Mesenchymal stem cell (in vitro differentiated cells and primary cell): ENCODE data around the gene SNAI3.
A peak's percentile ranks its signal among the peaks of the same experiment; 100 is the strongest.

Experiments
- DNase-seq: peaks from one replicate; pipeline ENCODE4 v3.0.0-alpha.2; 2013
- H2AFZ ChIP-seq: one replicate; pipeline ENCODE4 v1.6.1; 2013; ENCODE audit warnings: low read depth, mild to moderate bottlenecking, control low read depth, inconsistent platforms, low read length, moderate library complexity
- H2AK5ac ChIP-seq: 2 replicates; pipeline ENCODE4 v1.6.1; 2013; ENCODE audit warnings: low read length, moderate library complexity, mild to moderate bottlenecking, inconsistent platforms; ENCODE audit not compliant: severe bottlenecking
- H2BK120ac ChIP-seq: one replicate; pipeline ENCODE4 v1.6.1; 2013; ENCODE audit warnings: low read depth, mild to moderate bottlenecking, inconsistent platforms, low read length, moderate library complexity
- H2BK12ac ChIP-seq, 2 experiments: one replicate each; pipeline ENCODE4 v1.6.1; 2013; ENCODE audit warnings: inconsistent platforms in 2 of 2, low read length in 2 of 2, mild to moderate bottlenecking in 2 of 2, moderate library complexity in 2 of 2, control low read depth in 1 of 2
- H2BK15ac ChIP-seq: one replicate; pipeline ENCODE4 v1.6.1; 2013; ENCODE audit warnings: mild to moderate bottlenecking, low read depth, inconsistent platforms; ENCODE audit not compliant: poor library complexity, severe bottlenecking
- H2BK5ac ChIP-seq: 2 replicates; pipeline ENCODE4 v1.6.1; 2013; ENCODE audit warnings: low read depth, mild to moderate bottlenecking, low read length, control low read depth, inconsistent platforms; ENCODE audit not compliant: poor library complexity, severe bottlenecking
- H3K14ac ChIP-seq, 2 experiments: one replicate each; pipeline ENCODE4 v1.6.1; 2013; ENCODE audit warnings: inconsistent platforms in 2 of 2, low read length in 2 of 2, control low read depth in 1 of 2, mild to moderate bottlenecking in 1 of 2, moderate library complexity in 1 of 2
- H3K18ac ChIP-seq, 2 experiments: one replicate each; pipeline ENCODE4 v1.6.1; 2013; ENCODE audit warnings: inconsistent platforms in 2 of 2, low read length in 2 of 2, control low read depth in 1 of 2, low read depth in 1 of 2, mild to moderate bottlenecking in 1 of 2
- H3K23ac ChIP-seq, 2 experiments: one replicate each; pipeline ENCODE4 v1.6.1; 2013; ENCODE audit warnings: inconsistent platforms in 2 of 2, low read length in 2 of 2, mild to moderate bottlenecking in 2 of 2, moderate library complexity in 2 of 2, control low read depth in 1 of 2
- H3K27ac ChIP-seq: 2 replicates; pipeline ENCODE4 v1.5.1; 2013; ENCODE audit warnings: mild to moderate bottlenecking, moderate library complexity, low read length, control low read depth, inconsistent platforms; ENCODE audit not compliant: poor library complexity, severe bottlenecking
- H3K27me3 ChIP-seq, 2 experiments: 2 replicates each; pipeline versions ENCODE4 v1.6.1 to v1.7.0; 2013; ENCODE audit warnings: low read length in 2 of 2, mild to moderate bottlenecking in 2 of 2, moderate library complexity in 2 of 2, control low read depth in 1 of 2, inconsistent platforms in 1 of 2; ENCODE audit not compliant: control insufficient read depth in 1 of 2, insufficient read depth in 1 of 2
- H3K36me3 ChIP-seq, 2 experiments: 2 replicates each; pipeline versions ENCODE4 v1.6.1 to v1.7.0; 2013; ENCODE audit warnings: low read length in 2 of 2, control low read depth in 1 of 2, inconsistent platforms in 1 of 2, low read depth in 1 of 2, mild to moderate bottlenecking in 1 of 2; ENCODE audit not compliant: insufficient read depth in 2 of 2, control insufficient read depth in 1 of 2
- H3K4ac ChIP-seq, 2 experiments: one replicate each; pipeline ENCODE4 v1.6.1; 2013; ENCODE audit warnings: inconsistent platforms in 2 of 2, low read length in 2 of 2, mild to moderate bottlenecking in 2 of 2, moderate library complexity in 2 of 2, control low read depth in 1 of 2, low read depth in 1 of 2
- H3K4me1 ChIP-seq: 2 replicates; pipeline ENCODE4 v1.6.1; 2013; ENCODE audit warnings: low read depth, low read length, control low read depth; ENCODE audit not compliant: control insufficient read depth, insufficient read depth
- H3K4me2 ChIP-seq: 2 replicates; pipeline ENCODE4 v1.6.1; 2013; ENCODE audit warnings: low read length, mild to moderate bottlenecking, inconsistent platforms; ENCODE audit not compliant: poor library complexity, severe bottlenecking
- H3K4me3 ChIP-seq, 2 experiments: 2 replicates each; pipeline versions ENCODE4 v1.5.1 to v1.7.0; 2013; ENCODE audit warnings: low read length in 2 of 2, mild to moderate bottlenecking in 2 of 2, control low read depth in 1 of 2, low read depth in 1 of 2; ENCODE audit not compliant: insufficient read depth in 1 of 2
- H3K79me1 ChIP-seq: replicated peaks from 2 replicates; pipeline ENCODE4 v1.6.1; 2013; ENCODE audit warnings: mild to moderate bottlenecking, control low read depth, low read length, inconsistent platforms; ENCODE audit not compliant: poor library complexity, severe bottlenecking
- H3K9ac ChIP-seq: 2 replicates; pipeline ENCODE4 v1.7.0; 2013; ENCODE audit warnings: mild to moderate bottlenecking, low read length, moderate library complexity
- H3K9me3 ChIP-seq: 2 replicates; pipeline ENCODE4 v1.7.0; 2013; ENCODE audit warnings: mild to moderate bottlenecking, low read length; ENCODE audit not compliant: control insufficient read depth
- H4K8ac ChIP-seq: one replicate; pipeline ENCODE4 v1.6.1; 2013; ENCODE audit warnings: inconsistent platforms, mild to moderate bottlenecking, low read length, moderate library complexity
- H4K91ac ChIP-seq: one replicate; pipeline ENCODE4 v1.6.1; 2013; ENCODE audit warnings: mild to moderate bottlenecking, low read length, inconsistent platforms
- WGBS: methylation state at CpG from one replicate; pipeline ENCODE4 v1.1.7; 2013; ENCODE audit warnings: mixed read lengths; 5-methylcytosine and 5-hydroxymethylcytosine counted together

The SNAI3 gene

GRCh38 chr16:88691129-88691813 is 5.0 kb upstream of the SNAI3 start:
- Histone ChIP-seq H2BK5ac (no peak overlapping the region), H4K8ac (no peak overlapping the region), H3K27ac (no peak overlapping the region), H4K91ac (peak overlapping the region; percentile 12), H3K4me2 (no peak overlapping the region), H3K23ac (no peak overlapping the region), H2AK5ac (no peak overlapping the region), H3K4ac (no peak overlapping the region), H2BK12ac (no peak overlapping the region), H3K4me1 (peaks cover 13% of the 10 kb centered on the region), H3K4me3 (no peak overlapping the region), H3K18ac (no peak overlapping the region), H2BK120ac (no peak overlapping the region), H3K27me3 (peaks cover 43 to 51% of the 10 kb centered on the region in 2 experiments), H3K79me1 (no peaks in the 10 kb centered on the region), H3K36me3 (peaks cover 0 to 9% of the 10 kb centered on the region in 2 experiments), H2AFZ (no peak overlapping the region), H3K9ac (no peak overlapping the region), H2BK15ac (no peak overlapping the region), H3K9me3 (no peaks in the 10 kb centered on the region), H3K14ac (no peak overlapping the region)
- whole genome bisulfite sequencing = 84% methylated on average over 33 of the region's 33 CpGs
- DNase-seq = no peak

- H3K14ac ChIP-seq = no peak overlapping the region
- H3K4me3 ChIP-seq = no peak overlapping the region
- no peak overlapping the region for H3K9ac ChIP-seq
- H2BK15ac ChIP-seq = no peak overlapping the region
- H3K18ac ChIP-seq = no peak overlapping the region
- no peak overlapping the region for H2BK120ac ChIP-seq
- no peak overlapping the region for H4K8ac ChIP-seq
- H3K9me3 ChIP-seq = no peaks in the 10 kb centered on the region
- no peak overlapping the region for H3K4ac ChIP-seq
- peaks cover 20% of the 10 kb centered on the region for H3K4me1 ChIP-seq
- H2AK5ac ChIP-seq = no peak overlapping the region
- 79% methylated on average over 21 of the region's 21 CpGs for WGBS
- no peak overlapping the region for H2BK5ac ChIP-seq
- no peak overlapping the region for H3K27ac ChIP-seq
- no peak overlapping the region for H3K23ac ChIP-seq
- H2AFZ ChIP-seq = no peak overlapping the region
- H3K4me2 ChIP-seq = no peak overlapping the region
- H2BK12ac ChIP-seq = no peak overlapping the region
- H4K91ac ChIP-seq = peak overlapping the region; percentile 12
- H3K36me3 ChIP-seq = peaks cover 0 to 3% of the 10 kb centered on the region in 2 experiments
- DNase-seq = no peak
- H3K27me3 ChIP-seq = peaks cover 49 to 58% of the 10 kb centered on the region in 2 experiments
- H3K79me1 ChIP-seq = no peaks in the 10 kb centered on the region
Measured at GRCh38 chr16:88690341-88691128, 4.2 kb upstream of the SNAI3 start.

GRCh38 chr16:88688013-88688778 is 1.9 kb upstream of the SNAI3 start:
- Histone ChIP-seq H3K79me1 (no peaks in the 10 kb centered on the region), H2AK5ac (no peak overlapping the region), H4K91ac (no peak overlapping the region), H2BK12ac (no peak overlapping the region), H3K9me3 (no peaks in the 10 kb centered on the region), H3K4me3 (no peak overlapping the region), H2BK120ac (no peak overlapping the region), H4K8ac (no peak overlapping the region), H2BK15ac (no peak overlapping the region), H2AFZ (no peak overlapping the region), H3K27me3 (peaks cover 66 to 68% of the 10 kb centered on the region in 2 experiments), H3K27ac (no peak overlapping the region), H2BK5ac (no peak overlapping the region), H3K9ac (no peak overlapping the region), H3K23ac (no peak overlapping the region), H3K18ac (no peak overlapping the region), H3K4me1 (peaks cover 24% of the 10 kb centered on the region), H3K4me2 (no peak overlapping the region), H3K14ac (no peak overlapping the region), H3K36me3 (peaks cover 0 to 3% of the 10 kb centered on the region in 2 experiments), H3K4ac (no peak overlapping the region)
- no peak for DNase-seq
- WGBS = 56% methylated on average over 28 of the region's 28 CpGs

DNA sequence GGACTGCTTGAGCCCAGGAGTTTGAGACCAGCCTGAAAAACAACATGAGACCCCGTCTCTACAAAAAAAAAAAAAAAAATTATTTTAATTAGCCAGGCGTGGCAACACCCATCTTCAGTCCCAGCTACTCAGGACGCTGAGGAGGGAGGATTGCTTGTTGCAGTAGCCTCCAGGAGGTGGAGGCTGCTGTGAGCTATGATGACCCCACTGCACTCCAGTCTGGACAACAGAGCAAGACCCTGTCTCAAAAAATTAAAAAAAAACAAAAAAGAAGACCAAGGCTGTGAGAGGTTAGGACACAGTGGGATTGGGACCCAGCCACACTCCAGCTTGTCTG is 1.3 kb upstream of the SNAI3 start:
- H2BK12ac ChIP-seq = no peak overlapping the region
- whole genome bisulfite sequencing = 67% methylated on average over 2 of the region's 3 CpGs
- H3K9me3 ChIP-seq = no peaks in the 10 kb centered on the region
- H2BK15ac ChIP-seq = no peak overlapping the region
- H3K4me2 ChIP-seq = no peak overlapping the region
- no peak overlapping the region for H3K9ac ChIP-seq
- H3K4ac ChIP-seq = no peak overlapping the region
- no peak overlapping the region for H3K18ac ChIP-seq
- H2BK120ac ChIP-seq = no peak overlapping the region
- H2AFZ ChIP-seq = no peak overlapping the region
- H3K14ac ChIP-seq = no peak overlapping the region
- no peak overlapping the region for H2AK5ac ChIP-seq
- H4K91ac ChIP-seq = no peak overlapping the region
- peaks cover 24% of the 10 kb centered on the region for H3K4me1 ChIP-seq
- H3K27ac ChIP-seq = no peak overlapping the region
- H3K79me1 ChIP-seq = no peaks in the 10 kb centered on the region
- H4K8ac ChIP-seq = no peak overlapping the region
- peaks cover 0 to 3% of the 10 kb centered on the region in 2 experiments for H3K36me3 ChIP-seq
- no peak overlapping the region for H3K23ac ChIP-seq
- no peak for DNase-seq
- H3K4me3 ChIP-seq = no peak overlapping the region
- H2BK5ac ChIP-seq = no peak overlapping the region
- peaks cover 62 to 68% of the 10 kb centered on the region in 2 experiments for H3K27me3 ChIP-seq
